ENCODE data around the gene TES.
A peak's percentile ranks its signal among the peaks of the same experiment; 100 is the strongest.
"Not testable (repeated sequence)": the region's sequence is repeated elsewhere in the genome, so short reads cannot be mapped to it uniquely, and the experiment has no call there.

TES gene, protein sequence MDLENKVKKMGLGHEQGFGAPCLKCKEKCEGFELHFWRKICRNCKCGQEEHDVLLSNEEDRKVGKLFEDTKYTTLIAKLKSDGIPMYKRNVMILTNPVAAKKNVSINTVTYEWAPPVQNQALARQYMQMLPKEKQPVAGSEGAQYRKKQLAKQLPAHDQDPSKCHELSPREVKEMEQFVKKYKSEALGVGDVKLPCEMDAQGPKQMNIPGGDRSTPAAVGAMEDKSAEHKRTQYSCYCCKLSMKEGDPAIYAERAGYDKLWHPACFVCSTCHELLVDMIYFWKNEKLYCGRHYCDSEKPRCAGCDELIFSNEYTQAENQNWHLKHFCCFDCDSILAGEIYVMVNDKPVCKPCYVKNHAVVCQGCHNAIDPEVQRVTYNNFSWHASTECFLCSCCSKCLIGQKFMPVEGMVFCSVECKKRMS
- long read RNA-seq, donor 1, transcript TES-201 (7 exons, 2,782 nt): major isoform, 12 of 36 reads
- long read RNA-seq, donor 1, partial matches to known transcripts: 19 of 36 reads
- long read RNA-seq, donor 1, other reads (novel, unspliced or antisense): 0 of 36 reads
- long read RNA-seq, donor 2, transcript TES-201 (7 exons, 2,782 nt): major isoform, 9 of 20 reads
- long read RNA-seq, donor 2, partial matches to known transcripts: 7 of 20 reads
- long read RNA-seq, donor 2, other reads (novel, unspliced or antisense): 0 of 20 reads
- long read RNA-seq, donor 3, transcript TES-201 (7 exons, 2,782 nt): major isoform, 11 of 14 reads
- long read RNA-seq, donor 3, partial matches to known transcripts: 0 of 14 reads
- long read RNA-seq, donor 3, other reads (novel, unspliced or antisense): 0 of 14 reads
- long read RNA-seq, donor 4, transcript TES-201 (7 exons, 2,782 nt): major isoform, 20 of 46 reads
- long read RNA-seq, donor 4, partial matches to known transcripts: 24 of 46 reads
- long read RNA-seq, donor 4, other reads (novel, unspliced or antisense): 0 of 46 reads
- long read RNA-seq, donor 5, transcript TES-201 (7 exons, 2,782 nt): major isoform, 29 of 65 reads
- long read RNA-seq, donor 5, partial matches to known transcripts: 31 of 65 reads
- long read RNA-seq, donor 5, other reads (novel, unspliced or antisense): 0 of 65 reads
- long read RNA-seq, donor 6, transcript TES-201 (7 exons, 2,782 nt): major isoform, 10 of 34 reads
- long read RNA-seq, donor 6, partial matches to known transcripts: 18 of 34 reads
- long read RNA-seq, donor 6, other reads (novel, unspliced or antisense): 0 of 34 reads
- long read RNA-seq, donor 7, transcript TES-201 (7 exons, 2,782 nt): major isoform, 17 of 73 reads
- long read RNA-seq, donor 7, partial matches to known transcripts: 47 of 73 reads
- long read RNA-seq, donor 7, other reads (novel, unspliced or antisense): 0 of 73 reads
- long read RNA-seq, donor 8, transcript TES-211 (3 exons, 911 nt): minor isoform, 5 of 46 reads
- long read RNA-seq, donor 8, transcript TES-201 (7 exons, 2,782 nt): major isoform, 16 of 46 reads
- long read RNA-seq, donor 8, partial matches to known transcripts: 23 of 46 reads
- long read RNA-seq, donor 8, other reads (novel, unspliced or antisense): 0 of 46 reads

DNA sequence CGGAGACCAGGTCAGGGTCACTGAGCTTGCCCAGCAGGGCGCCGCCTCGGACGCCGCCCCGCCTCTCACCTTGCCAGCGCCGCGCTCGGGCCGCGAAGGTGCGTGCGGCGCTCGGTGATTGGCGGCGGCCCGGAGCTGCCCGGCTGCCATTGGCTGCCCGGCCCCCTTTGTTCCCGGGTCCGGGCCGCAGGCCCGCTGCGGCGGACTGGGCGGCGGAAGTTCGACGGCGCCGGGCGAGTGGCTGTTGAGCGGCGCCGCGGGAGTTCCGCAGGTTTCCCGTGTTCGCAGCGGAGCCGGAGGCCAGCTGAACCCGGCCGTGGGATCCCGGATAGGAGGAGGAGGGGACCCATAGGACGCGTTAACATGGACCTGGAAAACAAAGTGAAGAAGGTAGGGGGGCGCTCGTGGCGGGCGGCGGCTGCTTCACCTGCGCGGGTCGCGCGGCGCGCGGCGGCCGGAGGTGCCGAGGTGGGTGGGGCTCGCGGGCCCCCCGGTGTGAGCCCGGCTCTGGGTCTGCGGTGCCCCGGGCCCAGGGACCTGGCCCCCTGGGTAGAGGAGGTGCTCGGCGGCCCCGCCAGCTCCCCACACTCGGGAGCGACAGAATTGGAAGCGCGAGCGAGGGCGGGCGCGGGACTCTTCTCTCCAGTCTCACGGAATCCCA lies at the start of gene TES:
Gene TES, plus strand, starts transcription at position 195 of the 661 bp plus-strand sequence. Its CDS starts 169 bp downstream, at position 364.
- DNase-seq: peak; percentile 92

DNA sequence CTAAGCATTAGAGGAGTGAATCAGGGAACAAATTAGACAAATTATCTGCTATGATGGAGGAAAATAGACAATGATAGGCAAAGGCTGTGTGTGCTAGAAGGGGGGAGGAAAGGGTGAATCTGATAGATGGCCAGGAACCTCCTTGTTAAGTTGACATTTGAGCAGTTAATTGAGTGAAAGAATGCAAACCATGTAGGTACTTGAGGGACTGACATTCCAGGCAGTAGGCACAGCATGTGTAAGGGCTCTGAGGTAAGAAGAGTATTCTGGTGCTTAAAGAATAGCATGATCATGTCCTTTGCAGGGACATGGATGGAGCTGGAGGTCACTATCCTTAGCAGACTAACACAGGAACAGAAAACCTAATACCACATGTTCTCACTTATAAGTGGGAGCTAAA lies 48.6 kb upstream of the TES start:
- DNase-seq: no peak

DNA sequence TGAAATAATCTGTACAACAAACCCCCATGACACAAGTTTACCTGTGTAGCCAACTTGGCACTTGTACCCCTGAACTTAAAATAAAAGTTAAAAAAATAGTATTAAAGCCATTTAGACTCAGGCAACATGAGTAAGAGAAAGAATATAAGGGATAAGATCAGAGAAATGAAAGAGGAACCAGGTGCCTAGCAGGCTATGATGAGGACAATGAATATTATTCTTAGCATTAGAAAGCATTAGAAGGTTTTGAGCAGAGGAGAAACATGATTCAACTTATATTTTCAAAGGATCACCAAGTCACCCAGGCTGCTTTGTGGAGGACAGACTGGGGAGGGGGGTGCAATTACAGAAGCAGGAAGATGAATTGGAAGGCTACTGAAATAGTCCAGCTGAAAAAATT lies 48.1 kb upstream of the TES start:
- no peak for DNase-seq

DNA sequence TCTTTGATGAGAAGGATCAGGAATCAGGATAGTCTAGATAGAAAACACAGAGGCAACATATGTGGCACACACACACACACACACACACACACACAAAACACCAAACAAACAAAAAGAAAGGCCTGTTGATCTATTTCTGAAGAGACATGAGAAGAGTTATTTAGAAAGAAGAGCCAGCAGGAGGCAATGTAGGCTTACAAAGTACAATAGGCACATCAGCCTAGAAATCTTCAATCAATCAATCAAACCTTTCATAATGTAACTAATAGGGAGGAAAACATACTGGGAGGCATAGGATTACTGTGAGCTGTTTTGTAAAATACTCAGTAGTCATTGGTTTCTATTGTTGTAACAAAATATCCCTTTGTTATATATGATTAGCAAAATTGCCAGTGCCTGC lies 47.3 kb upstream of the TES start:
- no peak for DNase-seq

DNA sequence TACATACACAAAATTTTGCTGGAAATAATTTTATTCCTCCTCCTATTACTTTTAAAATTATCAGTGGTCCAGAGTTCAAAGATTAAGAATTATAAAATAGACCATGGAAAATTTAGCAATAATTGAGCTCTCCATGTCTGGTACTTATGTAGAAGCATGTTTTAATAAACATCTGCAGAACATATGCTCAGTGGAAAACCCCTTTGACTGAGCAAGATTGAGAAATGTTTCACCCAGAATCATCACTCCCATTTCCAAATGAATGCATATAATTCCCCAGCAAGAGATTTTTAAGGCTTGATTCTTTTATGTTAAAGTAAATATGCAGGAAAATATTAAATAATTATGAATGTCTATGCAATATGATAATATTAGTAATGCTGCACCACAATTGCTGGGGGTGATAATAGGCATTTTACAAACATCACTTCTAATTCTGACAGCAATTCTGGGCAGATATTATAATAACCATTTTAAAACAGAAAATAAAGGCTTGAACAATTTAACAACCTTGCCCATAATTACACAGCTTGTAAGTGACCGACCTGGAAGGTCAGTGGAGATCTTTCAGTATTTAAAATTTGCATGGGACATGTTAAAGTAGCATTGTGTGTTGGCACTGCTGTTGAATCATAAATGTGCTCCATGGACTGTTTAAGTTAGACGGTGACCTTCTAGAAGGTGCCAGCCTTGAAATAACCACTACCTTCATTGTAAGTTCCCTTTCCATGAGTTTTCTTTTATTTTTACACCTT lies 45.6 kb upstream of the TES start:
- DNase-seq: no peak

DNA sequence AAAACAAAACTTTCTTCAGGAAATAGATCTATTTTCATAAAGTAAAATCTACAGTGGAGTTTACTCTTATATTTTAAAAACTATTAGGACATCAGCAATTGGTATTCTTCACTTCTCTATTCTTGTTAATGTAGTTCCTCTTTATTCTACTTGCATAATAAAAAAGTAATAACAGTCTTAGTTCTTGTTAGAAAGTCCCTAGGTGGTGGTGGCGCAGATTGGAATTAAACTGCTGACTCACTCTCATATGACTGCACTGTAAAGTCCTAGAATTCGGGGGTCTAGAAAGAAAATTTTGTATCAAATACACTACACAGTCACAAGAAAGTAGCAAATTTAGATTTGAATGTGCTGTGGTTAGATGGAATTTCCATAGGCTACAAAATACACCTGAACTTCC lies 44.6 kb upstream of the TES start:
- DNase-seq: no peak

DNA sequence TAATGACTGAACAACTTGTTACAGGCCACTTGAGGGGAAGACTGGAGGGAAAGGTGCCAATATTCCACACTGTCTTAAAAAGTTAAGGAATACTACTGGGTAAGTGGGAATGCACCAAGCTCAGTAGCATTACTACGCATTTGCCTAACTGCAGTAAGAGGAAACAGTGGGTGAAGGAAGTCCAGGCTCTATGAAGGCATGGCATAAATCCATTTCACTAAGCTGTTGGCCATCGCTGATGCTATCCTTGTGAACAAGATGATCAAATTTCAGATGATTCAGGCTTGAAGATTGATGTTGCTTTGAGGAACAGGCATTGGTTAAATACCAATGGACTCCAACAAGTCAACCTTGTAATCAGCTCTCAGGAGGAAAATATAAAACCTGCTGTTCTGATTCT lies 44.2 kb upstream of the TES start:
- DNase-seq: no peak

DNA sequence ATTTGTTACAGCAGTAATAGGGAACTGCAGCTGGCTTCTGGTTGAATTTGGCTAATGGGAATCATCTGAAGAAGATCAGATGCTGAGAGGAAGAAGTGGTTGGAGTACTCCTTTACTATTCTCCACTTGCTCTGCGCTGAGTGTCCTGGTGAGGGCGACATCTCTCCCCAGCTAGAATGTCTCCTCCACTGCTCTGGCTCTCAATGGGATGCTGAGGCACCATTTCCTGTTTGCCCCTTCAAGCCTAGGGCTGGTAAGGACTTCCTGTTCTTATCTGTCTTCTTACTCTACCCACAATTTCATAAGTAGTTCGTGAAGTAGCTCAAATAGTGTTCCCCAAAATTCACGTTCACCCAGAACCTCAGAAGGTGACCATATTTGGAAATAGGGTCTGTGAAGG lies 43.2 kb upstream of the TES start:
- no peak for DNase-seq

DNA sequence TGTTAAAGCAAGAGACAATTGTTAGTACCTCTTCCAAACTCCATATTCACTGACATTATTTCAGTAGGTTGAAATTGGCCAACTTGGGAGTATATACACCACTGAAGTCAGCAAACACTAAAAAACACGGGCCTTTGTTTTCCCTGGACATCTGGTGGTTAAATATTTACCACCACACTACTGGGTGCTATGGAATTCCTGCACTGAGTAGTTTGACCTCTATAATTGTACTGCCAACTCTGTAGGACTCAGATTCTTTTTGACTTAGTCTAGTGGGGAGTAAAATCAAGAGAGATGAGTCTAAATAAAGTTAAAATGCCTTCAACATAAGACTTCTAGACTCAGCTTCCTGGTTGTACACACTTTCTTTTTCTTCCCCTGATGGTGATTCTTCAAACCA lies 41.3 kb upstream of the TES start:
- DNase-seq: no peak

DNA sequence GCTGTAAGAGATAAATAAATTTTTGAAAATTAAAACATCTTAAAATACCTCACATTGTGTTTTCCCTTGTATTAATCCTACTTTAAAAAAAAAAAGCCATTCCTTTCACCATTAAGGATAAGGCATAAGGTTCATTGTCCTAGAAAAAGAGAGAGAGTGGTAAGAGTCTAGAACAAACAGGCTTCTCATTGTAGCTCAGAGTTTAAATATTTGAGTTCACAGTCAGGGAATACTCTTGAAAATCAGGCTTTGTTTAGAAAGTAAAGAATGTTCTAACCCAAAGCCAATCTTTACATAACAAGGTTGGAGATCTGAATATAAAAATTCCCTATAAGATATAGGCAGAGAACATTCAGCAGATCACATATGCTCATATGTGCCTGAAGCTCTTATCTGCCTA lies 40.2 kb upstream of the TES start:
- DNase-seq: no peak

DNA sequence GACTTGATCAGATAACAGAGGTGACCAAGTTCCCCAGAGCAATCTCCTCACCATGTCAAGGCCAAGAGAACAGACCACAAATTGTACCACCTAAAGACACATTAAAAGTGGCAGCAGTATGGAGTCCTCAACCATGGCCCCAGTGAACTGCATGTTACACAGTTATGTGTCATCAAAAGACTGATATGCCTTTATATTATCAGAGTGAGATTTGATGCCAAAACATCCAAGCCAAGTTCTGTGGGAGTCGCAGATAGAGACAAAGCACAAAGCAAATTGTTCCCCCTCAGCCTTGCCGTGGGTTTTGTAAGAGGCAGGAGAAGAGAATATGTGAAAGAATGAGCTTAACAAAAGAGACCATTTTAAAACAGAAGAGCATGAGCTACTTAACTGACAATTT lies 39.2 kb upstream of the TES start:
- no peak for DNase-seq

DNA sequence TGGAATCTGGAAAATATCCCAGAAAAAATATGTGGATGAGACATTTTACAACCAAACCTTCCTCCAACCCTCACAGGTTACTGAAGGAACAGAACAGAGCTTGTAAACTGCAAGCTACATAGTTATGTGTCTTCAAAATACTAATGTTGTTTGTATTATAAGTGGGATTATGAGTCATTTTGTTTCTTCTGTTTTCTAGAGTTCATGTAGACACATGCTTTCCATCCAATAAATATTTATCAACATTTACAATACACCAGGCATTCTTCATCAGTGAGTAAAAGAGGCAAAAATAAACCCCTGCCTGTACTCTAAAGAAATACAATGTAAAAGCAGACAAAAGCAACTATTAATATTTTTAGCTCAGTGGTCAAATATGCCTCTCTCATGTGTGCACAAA lies 38.0 kb upstream of the TES start:
- no peak for DNase-seq

DNA sequence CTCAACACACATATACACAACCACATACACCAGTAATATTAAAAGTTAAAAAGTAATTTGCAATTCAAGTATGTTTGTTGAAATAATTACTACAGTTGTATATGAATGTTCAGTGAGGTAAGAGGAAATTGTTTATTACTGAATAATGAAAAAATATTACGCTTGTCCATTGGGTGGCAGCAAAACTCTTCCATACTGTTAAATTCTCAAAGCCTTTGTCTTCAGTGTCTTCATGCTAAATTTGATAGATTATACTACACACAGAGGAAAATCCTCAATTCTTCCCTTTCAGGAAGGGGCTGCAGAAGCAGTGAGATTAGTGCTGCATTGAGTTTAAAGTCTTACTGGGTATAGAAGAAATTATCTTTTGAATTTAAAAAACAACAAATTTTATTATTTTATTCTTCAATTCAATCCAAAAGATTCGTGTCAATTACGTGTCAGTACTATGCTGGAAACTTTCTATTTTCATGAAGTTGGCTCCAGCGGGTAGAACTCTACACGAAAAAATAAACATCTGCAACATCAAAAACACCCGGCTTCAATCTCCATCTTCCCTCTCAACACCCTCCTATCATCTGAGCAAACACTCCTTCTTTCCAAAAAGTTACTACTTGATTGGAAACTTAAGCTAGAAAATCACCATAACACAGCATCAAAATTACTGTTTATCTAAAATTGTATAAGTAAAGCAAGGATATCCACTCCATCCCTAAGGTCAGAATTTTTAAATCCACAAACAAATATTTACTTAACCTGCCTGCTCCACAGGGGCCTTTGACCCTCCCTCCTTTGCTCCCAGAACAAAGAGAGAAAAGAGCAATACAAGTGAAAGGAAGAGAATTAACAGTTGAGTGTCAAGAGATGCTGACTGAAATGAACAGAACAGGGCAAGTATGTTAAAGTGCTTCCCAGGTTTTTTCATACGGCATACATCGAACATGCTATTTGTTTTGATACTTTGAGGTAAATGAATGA lies 37.0 kb upstream of the TES start:
- DNase-seq: no peak

DNA sequence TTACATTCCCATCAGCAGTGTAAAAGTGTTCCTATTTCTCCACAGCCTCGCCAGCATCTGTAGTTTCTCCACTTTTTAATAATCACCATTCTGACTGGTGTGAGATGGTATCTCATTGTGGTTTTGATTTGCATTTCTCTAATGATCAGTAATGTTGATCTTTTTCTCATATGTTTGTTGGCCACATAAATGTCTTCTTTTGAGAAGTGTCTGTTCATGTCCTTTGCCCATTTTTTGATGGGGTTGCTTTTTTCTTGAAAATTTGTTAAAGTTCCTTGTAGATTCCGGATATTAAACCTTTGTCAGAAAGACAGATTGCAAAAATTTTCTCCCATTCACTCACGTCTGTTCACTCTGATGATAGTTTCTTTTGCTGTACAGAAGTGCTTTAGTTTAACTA lies 35.2 kb upstream of the TES start:
- DNase-seq: not testable (repeated sequence)

DNA sequence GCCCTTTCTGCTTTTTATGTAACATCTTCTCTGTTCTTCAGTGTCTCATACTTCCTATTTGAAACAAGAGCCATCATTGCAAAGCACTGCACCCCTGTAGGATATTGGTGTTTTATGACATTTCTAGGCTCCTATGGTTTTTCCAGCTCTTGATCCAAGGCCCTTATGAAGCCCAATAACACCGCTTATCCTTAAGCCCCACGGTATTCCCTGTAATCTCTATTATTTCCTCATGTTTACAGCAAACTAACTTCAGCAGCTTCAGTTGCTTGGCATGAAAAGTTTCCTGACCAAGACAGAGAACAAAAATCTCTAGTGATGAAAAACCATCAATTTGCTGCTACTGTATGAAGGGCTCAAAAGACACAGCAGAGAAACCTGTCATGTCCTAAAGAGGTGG lies 34.1 kb upstream of the TES start:
- DNase-seq: no peak

DNA sequence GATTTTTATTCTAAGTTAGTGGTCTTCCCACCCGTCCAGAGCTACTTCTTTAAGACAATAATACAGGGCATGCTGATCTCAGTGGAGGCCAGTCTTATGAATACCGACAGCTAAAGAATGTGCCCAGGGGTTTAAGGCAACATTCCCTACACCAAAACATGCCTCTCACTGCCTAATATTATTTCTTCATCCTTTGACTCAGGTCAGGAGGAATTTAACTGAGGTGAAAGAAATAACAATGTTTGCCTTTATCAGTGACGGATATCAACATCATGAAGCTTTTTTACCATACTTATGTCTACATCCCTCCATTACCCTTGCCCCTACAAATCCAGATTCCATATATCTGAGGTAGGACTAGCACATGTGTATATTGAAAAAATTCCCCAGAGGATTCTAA lies 33.3 kb upstream of the TES start:
- DNase-seq: no peak

DNA sequence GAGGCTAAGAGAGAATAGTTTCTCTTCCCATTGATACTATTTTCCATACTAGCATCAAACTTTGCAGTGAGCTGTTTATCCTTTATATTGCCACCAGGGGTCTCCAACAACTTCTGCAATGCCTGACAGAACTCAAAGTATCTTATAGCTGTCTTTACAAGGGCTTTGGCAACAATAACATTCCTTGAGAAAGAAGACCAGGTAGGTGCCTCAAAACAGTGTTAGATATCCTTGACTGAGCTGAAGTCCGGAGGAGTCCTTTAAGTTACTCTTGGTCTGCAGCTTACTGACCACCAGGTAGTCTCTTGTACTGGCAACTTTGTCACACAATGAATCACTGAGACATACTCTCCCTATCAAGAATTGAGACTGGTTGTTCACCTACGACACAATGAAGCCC lies 30.0 kb upstream of the TES start:
- no peak for DNase-seq

DNA sequence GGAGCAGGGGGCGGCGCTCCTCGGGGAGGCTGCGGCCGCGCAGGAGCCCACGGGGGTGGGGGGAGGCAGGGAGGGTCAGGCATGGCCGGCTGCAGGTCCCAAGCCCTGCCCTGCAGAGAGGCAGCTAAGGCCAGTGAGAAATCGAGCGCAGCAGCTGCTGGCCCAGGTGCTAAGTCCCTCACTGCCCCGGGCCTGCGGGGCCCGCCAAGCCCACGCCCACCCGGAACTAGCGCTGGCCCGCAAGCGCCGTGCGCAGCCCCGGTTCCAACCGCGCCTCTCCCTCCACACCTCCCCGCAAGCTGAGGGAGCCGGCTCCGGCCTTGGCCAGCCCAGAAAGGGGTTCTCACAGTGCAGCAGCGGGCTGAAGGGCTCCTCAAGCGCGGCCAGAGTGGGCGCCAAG lies 28.3 kb upstream of the TES start:
- no peak for DNase-seq

DNA sequence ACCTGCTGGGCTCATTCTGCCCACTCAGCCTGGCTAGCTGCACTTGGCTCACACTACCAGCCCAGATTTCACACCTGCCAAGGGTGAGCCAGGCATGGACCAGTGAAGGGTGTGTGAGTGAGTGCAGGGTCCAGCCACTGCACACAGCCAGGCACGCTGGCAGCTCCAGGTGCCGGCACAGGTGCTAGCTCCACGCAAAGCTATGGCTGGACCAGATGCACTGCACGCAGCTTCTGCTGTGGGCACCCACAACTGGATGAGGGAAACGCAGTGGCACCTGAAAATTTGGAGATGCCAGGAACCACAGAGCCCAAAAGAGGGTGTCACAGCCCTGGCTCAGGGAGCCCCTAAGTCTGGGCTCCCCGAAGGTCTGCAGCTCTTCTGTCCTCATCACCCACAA lies 24.9 kb upstream of the TES start:
- DNase-seq: no peak

DNA sequence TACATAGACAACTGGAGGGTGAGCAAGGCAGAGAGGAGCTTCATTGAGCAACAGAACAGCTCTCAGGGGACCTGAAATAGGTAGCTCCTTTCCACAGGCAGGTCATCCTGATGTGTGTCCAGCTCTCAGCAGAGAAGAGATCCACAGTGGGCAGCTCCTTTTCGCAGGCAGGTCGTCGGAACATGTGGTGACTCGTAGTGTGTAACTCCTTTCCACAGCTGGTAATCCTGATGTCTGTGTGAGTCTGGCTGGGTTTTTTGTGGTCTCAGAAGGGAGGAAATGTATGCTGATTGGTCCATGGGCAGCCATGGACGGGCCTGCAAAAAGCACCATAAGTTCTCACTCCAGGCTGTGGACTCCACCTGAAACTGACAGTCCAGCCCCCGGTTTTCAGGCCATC lies 24.4 kb upstream of the TES start:
- DNase-seq: no peak
